ENCODE measurements around the gene CTNNA2. TPM values are rescaled to one million over a fixed set of nuclear protein-coding genes. Genes with fewer than 3 reads are reported as not detected.

CTNNA2 gene
- total RNA-seq, 1 experiment from 2014 or later = 5.5 TPM

- no peaks in the 10 kb centered on the region; a peak in 1 of 7 replicates for H3K36me3 Mint-ChIP-seq (ENCODE audit: insufficient read depth in 1 of 3, low read depth in 3 of 3)
- WGBS (ENCODE audit: extremely low coverage, insufficient read length, low lambda C conversion rate) = no CpG with 5 or more reads among the region's 3 CpGs
Observed at GRCh38 chr2:80624062-80624461, 1111.2 kb downstream of the CTNNA2 start.

More at GRCh38 chr2:80624062-80624461, 1111.2 kb downstream of the CTNNA2 start:
- peaks cover 0 to 3% of the 10 kb centered on the region in 2 experiments; a peak in 2 of 4 replicates for H3K4me1 Mint-ChIP-seq
- H3K9me3 ChIP-seq (ENCODE audit: control insufficient read depth, low read depth, low read length) = no peaks in the 10 kb centered on the region
- H3T11ph ChIP-seq (ENCODE audit: low read length) = no peak overlapping the region
- H3K79me2 ChIP-seq (ENCODE audit: insufficient read depth, low read length) = no peaks in the 10 kb centered on the region
- no peaks in the 10 kb centered on the region for H3K4me1 ChIP-seq (ENCODE audit: insufficient read depth, low read length)
- no peak overlapping the region for H4K91ac ChIP-seq (ENCODE audit: insufficient read length, low read depth, low read length)
- H3K4me2 ChIP-seq (ENCODE audit: insufficient read depth, insufficient read length, low read length) = no peak overlapping the region
- H3K27ac Mint-ChIP-seq = no peak overlapping the region
- H3K56ac ChIP-seq (ENCODE audit: insufficient read length, low read depth, low read length) = no peak overlapping the region
- no peak overlapping the region for H3K23ac ChIP-seq (ENCODE audit: insufficient read length, low read depth, low read length)
- no peak overlapping the region for H3K9ac ChIP-seq (ENCODE audit: extremely low read depth, insufficient read length, low read length)
- H3K4ac ChIP-seq (ENCODE audit: low read depth, low read length) = no peak overlapping the region
- H4K5ac ChIP-seq (ENCODE audit: insufficient read length, low read depth, low read length) = no peak overlapping the region
- no peak overlapping the region for H3K14ac ChIP-seq (ENCODE audit: insufficient read depth, low read length)
- no peaks in the 10 kb centered on the region for H4K20me1 ChIP-seq (ENCODE audit: control insufficient read depth, insufficient read depth, insufficient read length)
- no peaks in the 10 kb centered on the region for H3K79me1 ChIP-seq (ENCODE audit: insufficient read depth, low read depth, low read length, poor library complexity, severe bottlenecking)
- H2BK20ac ChIP-seq (ENCODE audit: low read depth, low read length, poor library complexity, severe bottlenecking) = no peak overlapping the region
- H2BK12ac ChIP-seq (ENCODE audit: insufficient read length, low read depth, low read length) = no peak overlapping the region
- H3K27me3 ChIP-seq (ENCODE audit: insufficient read depth, low read length) = no peaks in the 10 kb centered on the region
- H3K27ac ChIP-seq (ENCODE audit: insufficient read length, low read depth, low read length) = no peak overlapping the region
- no peak for TF ChIP-seq CTCF (conservative IDR thresholded peaks at IDR 0.05)
- H3K27me3 Mint-ChIP-seq (ENCODE audit: low read depth) = no peaks in the 10 kb centered on the region
- H2BK5ac ChIP-seq (ENCODE audit: insufficient read length, low read length) = no peak overlapping the region
- no peak overlapping the region for H2BK120ac ChIP-seq (ENCODE audit: low read depth, low read length, poor library complexity, severe bottlenecking)
- H4K8ac ChIP-seq (replicated peaks; ENCODE audit: insufficient read length, low read depth, low read length) = no peak overlapping the region
- H2AFZ ChIP-seq (ENCODE audit: low read length) = no peak overlapping the region
- H3K18ac ChIP-seq (ENCODE audit: insufficient read length, low read depth, low read length) = no peak overlapping the region
- no peak for DNase-seq
- H2BK15ac ChIP-seq (ENCODE audit: low read depth, low read length) = no peak overlapping the region
- H3K9me3 Mint-ChIP-seq = peaks cover 2% of the 10 kb centered on the region in 2 experiments; a peak in 1 of 5 replicates
- no peaks in the 10 kb centered on the region for H3K23me2 ChIP-seq (ENCODE audit: insufficient read length, low read depth, low read length, poor library complexity, severe bottlenecking)
- H3K4me3 Mint-ChIP-seq = no peak overlapping the region
- no peak overlapping the region for H2AK5ac ChIP-seq (ENCODE audit: insufficient read length, low read length)

Data from H9 (cell line).